Cardiac muscle cell (in vitro differentiated cells and primary cell): Measurements from ENCODE around the gene ANKRD40. TPM values are rescaled to one million over a fixed set of nuclear protein-coding genes. Genes with fewer than 3 reads are reported as not detected.

Experiments used
- DNase-seq, 2 donors: peaks; one replicate each; pipeline versions ENCODE4 v3.0.0 to v3.0.0-alpha.2; 2010 to 2017; ENCODE audit warnings: low read depth in 1 of 2, low spot score in 1 of 2
- H3K27ac ChIP-seq: fragments of 200-600 bp; sonication (generic); 2 replicates; pipeline ENCODE4 v1.5.1; 2016
- H3K27me3 ChIP-seq: fragments of 200-600 bp; sonication (generic); 2 replicates; pipeline ENCODE4 v1.6.0; 2016; ENCODE audit warnings: control low read depth
- H3K36me3 ChIP-seq: fragments of 200-600 bp; sonication (generic); 2 replicates; pipeline ENCODE4 v1.5.1; 2016; ENCODE audit warnings: control low read depth
- H3K4me1 ChIP-seq: fragments of 200-600 bp; sonication (generic); 2 replicates; pipeline ENCODE4 v1.8.1; 2017; ENCODE audit warnings: low read depth, mild to moderate bottlenecking, mixed run types
- H3K4me3 ChIP-seq: fragments of 200-600 bp; sonication (generic); 2 replicates; pipeline ENCODE4 v1.5.1; 2016; ENCODE audit warnings: mild to moderate bottlenecking
- H3K9me3 ChIP-seq: fragments of 200-600 bp; sonication (generic); 2 replicates; pipeline ENCODE4 v1.5.1; 2017; ENCODE audit warnings: low read depth, mild to moderate bottlenecking, control low read depth
- CTCF ChIP-seq: IDR thresholded peaks from 2 replicates; pipeline ENCODE4 v1.5.1; 2012; ENCODE audit warnings: low read depth, mild to moderate bottlenecking, low read length
- polyA plus RNA-seq: library from polyadenylated mRNA; unstranded; fragments of >200 nt; fragmentation: Nextera tagmentation; extraction: Ambion mirVana; gene quantifications from 2 replicates; pipeline ENCODE4 v1.2.1, GENCODE V29; 2016
- total RNA-seq: library from RNA; depleted of rRNA; stranded (reverse); fragments of >200 nt; gene quantifications from 2 replicates; pipeline ENCODE4 v1.2.3, GENCODE V29; 2016

The ANKRD40 gene
- total and polyA plus RNA-seq, 2 experiments from 2014 or later: 12.3 to 23.6 TPM

- Histone ChIP-seq H3K27me3 (no peaks in the 10 kb centered on the region), H3K4me1 (peaks cover 8% of the 10 kb centered on the region), H3K36me3 (no peaks in the 10 kb centered on the region), H3K4me3 (no peak overlapping the region), H3K9me3 (no peaks in the 10 kb centered on the region), H3K27ac (no peak overlapping the region)
- DNase-seq: no peak
- no peak for TF ChIP-seq CTCF
Measured at GRCh38 chr17:50658616-50659015, 49.1 kb downstream of the ANKRD40 start.

- Histone ChIP-seq H3K27ac (no peak overlapping the region), H3K4me1 (peaks cover 8% of the 10 kb centered on the region), H3K4me3 (no peak overlapping the region), H3K36me3 (no peaks in the 10 kb centered on the region), H3K27me3 (no peaks in the 10 kb centered on the region), H3K9me3 (peaks cover 2% of the 10 kb centered on the region)
- DNase-seq: no peak
- no peak for TF ChIP-seq CTCF
Measured at GRCh38 chr17:50657627-50658026, 50.1 kb downstream of the ANKRD40 start.

- no peak for DNase-seq
- Histone ChIP-seq H3K4me3 (no peak overlapping the region), H3K36me3 (no peaks in the 10 kb centered on the region), H3K27me3 (no peaks in the 10 kb centered on the region), H3K27ac (no peak overlapping the region), H3K4me1 (peaks cover 8% of the 10 kb centered on the region), H3K9me3 (peaks cover 3% of the 10 kb centered on the region)
- no peak for TF ChIP-seq CTCF
Measured at GRCh38 chr17:50657054-50657453, 50.7 kb downstream of the ANKRD40 start.

GRCh38 chr17:50656509-50656908, 51.2 kb downstream of the ANKRD40 start:
- H3K27ac ChIP-seq: no peak overlapping the region
- no peak for TF ChIP-seq CTCF
- H3K4me1 ChIP-seq: peaks cover 4% of the 10 kb centered on the region
- H3K36me3 ChIP-seq: no peaks in the 10 kb centered on the region
- peaks cover 3% of the 10 kb centered on the region for H3K9me3 ChIP-seq
- no peak overlapping the region for H3K4me3 ChIP-seq
- DNase-seq: no peak
- H3K27me3 ChIP-seq: no peaks in the 10 kb centered on the region

GRCh38 chr17:50653738-50654137, 54.0 kb downstream of the ANKRD40 start:
- H3K4me1 ChIP-seq: no peaks in the 10 kb centered on the region
- no peak for DNase-seq
- no peak for TF ChIP-seq CTCF
- no peaks in the 10 kb centered on the region for H3K27me3 ChIP-seq
- peaks cover 3% of the 10 kb centered on the region for H3K9me3 ChIP-seq
- no peak overlapping the region for H3K4me3 ChIP-seq
- H3K27ac ChIP-seq: no peak overlapping the region
- H3K36me3 ChIP-seq: no peaks in the 10 kb centered on the region

- DNase-seq: no peak
- TF ChIP-seq CTCF: no peak
- Histone ChIP-seq H3K4me1 (no peaks in the 10 kb centered on the region), H3K27ac (no peak overlapping the region), H3K9me3 (peaks cover 3% of the 10 kb centered on the region), H3K27me3 (no peaks in the 10 kb centered on the region), H3K36me3 (no peaks in the 10 kb centered on the region), H3K4me3 (no peak overlapping the region)
Measured at GRCh38 chr17:50651661-50652060, 56.1 kb downstream of the ANKRD40 start.
